Fibroblast of villous mesenchyme (primary cell): ENCODE data around the gene COG2. TPM values are rescaled to one million over a fixed set of nuclear protein-coding genes. Genes with fewer than 3 reads are reported as not detected.

Experiments used
- DNase-seq: peaks from one replicate; pipeline ENCODE4 v3.0.0-alpha.2; 2010; ENCODE audit warnings: low read depth
- H3K4me3 ChIP-seq: 2 replicates; pipeline ENCODE4 v1.5.1; 2011; ENCODE audit warnings: low read depth, mild to moderate bottlenecking, low read length
- total RNA-seq: library from RNA; depleted of rRNA; stranded (reverse); fragments of >200 nt; gene quantifications from 2 replicates; pipeline ENCODE4 v1.2.3, GENCODE V29; 2012
- TF ChIP-seq, protein P1 (sequence below): IDR thresholded peaks from 2 replicates; pipeline ENCODE4 v1.5.1; 2012; ENCODE audit warnings: low read depth, mild to moderate bottlenecking, low read length; ENCODE audit not compliant: insufficient read depth

The COG2 gene, protein sequence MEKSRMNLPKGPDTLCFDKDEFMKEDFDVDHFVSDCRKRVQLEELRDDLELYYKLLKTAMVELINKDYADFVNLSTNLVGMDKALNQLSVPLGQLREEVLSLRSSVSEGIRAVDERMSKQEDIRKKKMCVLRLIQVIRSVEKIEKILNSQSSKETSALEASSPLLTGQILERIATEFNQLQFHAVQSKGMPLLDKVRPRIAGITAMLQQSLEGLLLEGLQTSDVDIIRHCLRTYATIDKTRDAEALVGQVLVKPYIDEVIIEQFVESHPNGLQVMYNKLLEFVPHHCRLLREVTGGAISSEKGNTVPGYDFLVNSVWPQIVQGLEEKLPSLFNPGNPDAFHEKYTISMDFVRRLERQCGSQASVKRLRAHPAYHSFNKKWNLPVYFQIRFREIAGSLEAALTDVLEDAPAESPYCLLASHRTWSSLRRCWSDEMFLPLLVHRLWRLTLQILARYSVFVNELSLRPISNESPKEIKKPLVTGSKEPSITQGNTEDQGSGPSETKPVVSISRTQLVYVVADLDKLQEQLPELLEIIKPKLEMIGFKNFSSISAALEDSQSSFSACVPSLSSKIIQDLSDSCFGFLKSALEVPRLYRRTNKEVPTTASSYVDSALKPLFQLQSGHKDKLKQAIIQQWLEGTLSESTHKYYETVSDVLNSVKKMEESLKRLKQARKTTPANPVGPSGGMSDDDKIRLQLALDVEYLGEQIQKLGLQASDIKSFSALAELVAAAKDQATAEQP
- total RNA-seq = 20.6 and 21.6 TPM in 2 replicates

DNA sequence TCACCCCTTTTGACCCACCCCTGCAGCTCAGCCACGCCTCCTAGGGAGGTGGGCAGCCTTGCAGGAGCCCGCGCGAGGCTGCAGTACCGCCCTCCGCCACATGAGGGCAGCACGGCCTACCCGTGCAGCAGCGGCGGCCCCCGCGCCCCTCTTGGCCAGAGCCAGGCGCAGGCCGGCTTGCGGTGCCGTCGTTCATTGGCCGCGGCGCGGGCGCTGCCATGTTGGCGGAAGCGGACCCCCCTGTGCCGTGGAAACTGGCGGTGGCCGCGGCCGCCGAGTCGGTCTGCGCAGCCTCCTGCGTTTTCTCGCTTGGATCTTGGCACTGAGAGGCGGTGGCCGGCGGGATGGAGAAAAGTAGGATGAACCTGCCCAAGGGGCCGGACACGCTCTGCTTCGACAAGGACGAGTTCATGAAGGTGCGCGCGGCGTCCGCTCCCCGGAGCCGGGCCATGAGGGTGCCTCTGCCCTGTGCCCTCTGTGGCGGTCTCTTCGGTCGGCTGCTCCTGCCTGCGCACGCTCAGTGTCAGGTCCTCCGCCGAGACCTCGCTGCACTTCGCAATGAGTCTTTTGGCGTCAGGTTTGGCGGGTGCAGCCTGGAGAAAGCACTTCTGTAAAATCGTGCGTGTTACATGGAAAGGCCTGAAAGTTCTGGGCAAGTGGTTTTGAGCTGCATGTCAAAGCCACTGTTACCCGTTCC is at the start of gene COG2:
COG2 (plus strand) TSS at position 219 of the 697 bp plus-strand sequence; CDS start at position 345, 126 bp downstream.
- TF ChIP-seq, protein P1, sequence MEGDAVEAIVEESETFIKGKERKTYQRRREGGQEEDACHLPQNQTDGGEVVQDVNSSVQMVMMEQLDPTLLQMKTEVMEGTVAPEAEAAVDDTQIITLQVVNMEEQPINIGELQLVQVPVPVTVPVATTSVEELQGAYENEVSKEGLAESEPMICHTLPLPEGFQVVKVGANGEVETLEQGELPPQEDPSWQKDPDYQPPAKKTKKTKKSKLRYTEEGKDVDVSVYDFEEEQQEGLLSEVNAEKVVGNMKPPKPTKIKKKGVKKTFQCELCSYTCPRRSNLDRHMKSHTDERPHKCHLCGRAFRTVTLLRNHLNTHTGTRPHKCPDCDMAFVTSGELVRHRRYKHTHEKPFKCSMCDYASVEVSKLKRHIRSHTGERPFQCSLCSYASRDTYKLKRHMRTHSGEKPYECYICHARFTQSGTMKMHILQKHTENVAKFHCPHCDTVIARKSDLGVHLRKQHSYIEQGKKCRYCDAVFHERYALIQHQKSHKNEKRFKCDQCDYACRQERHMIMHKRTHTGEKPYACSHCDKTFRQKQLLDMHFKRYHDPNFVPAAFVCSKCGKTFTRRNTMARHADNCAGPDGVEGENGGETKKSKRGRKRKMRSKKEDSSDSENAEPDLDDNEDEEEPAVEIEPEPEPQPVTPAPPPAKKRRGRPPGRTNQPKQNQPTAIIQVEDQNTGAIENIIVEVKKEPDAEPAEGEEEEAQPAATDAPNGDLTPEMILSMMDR = peak; percentile 95
- peak within 1 kb of the TSS; percentile 85 for H3K4me3 ChIP-seq
- DNase-seq = peak; percentile 94

DNA sequence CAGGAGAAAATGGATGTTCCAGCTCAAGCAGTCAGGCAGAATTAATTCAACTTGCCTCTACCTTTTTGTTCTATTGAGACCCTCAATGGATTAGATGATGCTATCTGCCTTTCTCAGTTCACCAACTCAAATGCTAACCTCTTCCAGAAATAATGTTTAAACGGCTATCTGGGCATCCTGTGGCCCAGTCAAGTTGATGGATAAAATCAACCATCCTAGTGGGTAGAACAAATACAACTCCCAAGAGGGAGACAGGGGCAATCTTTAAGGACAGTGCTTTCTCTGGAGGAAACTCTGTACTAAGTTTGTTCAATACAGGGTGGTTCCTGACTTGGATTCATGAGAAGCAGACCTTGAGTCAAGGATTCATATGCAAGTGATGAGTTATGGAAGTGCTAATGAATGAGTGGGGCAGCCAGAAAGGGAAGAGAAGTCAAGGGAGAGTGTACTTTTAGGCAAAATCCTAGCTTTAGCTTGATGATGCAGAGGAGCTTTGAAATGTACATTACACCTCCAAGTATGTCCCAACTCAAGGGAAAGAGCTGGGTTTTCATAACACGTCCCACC is 49.4 kb upstream of the COG2 start:
- no peak for DNase-seq
- TF ChIP-seq, protein P1 = no peak
- H3K4me3 ChIP-seq = no peak overlapping the region

DNA sequence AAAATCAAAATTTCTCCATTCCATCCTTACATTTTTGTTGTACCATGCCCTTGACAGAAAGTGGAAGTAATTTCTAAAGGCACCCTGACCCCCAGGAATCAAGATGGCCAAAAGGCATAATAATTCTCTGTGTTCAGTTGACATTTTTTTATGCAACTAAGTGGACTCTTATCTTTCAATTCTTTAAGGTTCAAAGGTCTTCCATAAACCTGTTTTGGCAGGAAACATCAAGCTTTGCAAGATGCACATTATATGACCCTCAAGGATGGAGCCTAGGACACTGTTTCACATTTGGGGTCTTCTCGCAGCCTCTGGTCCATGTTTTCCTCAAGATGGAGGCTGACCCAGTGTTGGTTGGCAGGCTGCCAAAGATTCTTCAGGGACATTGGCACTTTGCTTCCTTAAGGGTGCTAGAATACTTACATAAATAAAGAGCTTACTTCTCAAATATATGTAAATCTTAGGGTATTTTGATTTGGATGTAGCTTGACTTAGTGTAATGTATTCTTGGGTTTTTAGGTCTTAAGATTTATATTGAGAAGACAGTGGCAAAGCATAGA is 48.0 kb upstream of the COG2 start:
- no peak overlapping the region for H3K4me3 ChIP-seq
- TF ChIP-seq, protein P1 = no peak
- DNase-seq = no peak

- no peak overlapping the region for H3K4me3 ChIP-seq
- no peak for DNase-seq
- TF ChIP-seq, protein P1 = no peak
These were observed 47.1 kb upstream of the COG2 start for GRCh38 chr1:230595181-230595580.

GRCh38 chr1:230596306-230596705 is 46.0 kb upstream of the COG2 start:
- H3K4me3 ChIP-seq = no peak overlapping the region
- no peak for DNase-seq
- TF ChIP-seq, protein P1 = no peak

- TF ChIP-seq, protein P1 = no peak
- DNase-seq = no peak
- no peak overlapping the region for H3K4me3 ChIP-seq
These were observed 43.5 kb upstream of the COG2 start for GRCh38 chr1:230598745-230599144.
